Gastroesophageal sphincter (tissue), 4 donors: Measurements from ENCODE around the gene SHBG. TPM values are rescaled to one million over a fixed set of nuclear protein-coding genes. Genes with fewer than 3 reads are reported as not detected.

Experiments
- ATAC-seq: fragments of 150-250 bp; one replicate; pipeline ENCODE4 v1.9.1; 2016; ENCODE audit warnings: mild to moderate bottlenecking, moderate library complexity
- H3K27ac ChIP-seq, 4 donors: fragments of 200-600 bp; sonication (generic) in 3 of 4; 1 replicate in 3 of 4; 2 replicates in 1 of 4; pipeline ENCODE4 v1.5.1; 2016 to 2019
- H3K27me3 ChIP-seq: fragments of 200-600 bp; sonication (generic); one replicate; pipeline ENCODE4 v1.5.1; 2019
- H3K36me3 ChIP-seq, 2 donors: fragments of 200-600 bp; sonication (generic); one replicate each; pipeline ENCODE4 v1.5.1; 2019; ENCODE audit warnings: control low read depth in 1 of 2
- H3K4me1 ChIP-seq, 3 donors: fragments of 200-600 bp; sonication (generic); 1 replicate in 2 of 3; 2 replicates in 1 of 3; pipeline ENCODE4 v1.5.1; 2016 to 2019; ENCODE audit warnings: control low read depth in 2 of 3
- H3K4me3 ChIP-seq, 2 donors: fragments of 200-600 bp; sonication (generic); one replicate each; pipeline ENCODE4 v1.5.1; 2019; ENCODE audit warnings: mild to moderate bottlenecking in 1 of 2, moderate library complexity in 1 of 2
- H3K9me3 ChIP-seq, 3 donors: fragments of 200-600 bp; sonication (generic); one replicate each; pipeline ENCODE4 v1.5.1; 2017 to 2019; ENCODE audit warnings: control low read depth in 2 of 3
- CTCF ChIP-seq, 4 experiments: fragments of 200-600 bp in 2 of 4; fragments of 450-650 bp in 2 of 4; sonication (generic) in 1 of 4; IDR thresholded peaks; one replicate each; pipeline ENCODE4 v1.5.1; 2017 to 2019; ENCODE audit warnings: antibody characterized with exemption in 4 of 4, mild to moderate bottlenecking in 2 of 4, moderate library complexity in 2 of 4
- EP300 ChIP-seq: sonication (generic); formaldehyde crosslinking; IDR thresholded peaks from one replicate; pipeline ENCODE4 v1.6.1; 2017; ENCODE audit warnings: antibody characterized with exemption, mild to moderate bottlenecking
- POLR2A ChIP-seq, 2 donors: fragments of 450-650 bp; IDR thresholded peaks; one replicate each; pipeline ENCODE4 v1.6.1; 2017; ENCODE audit warnings: antibody characterized with exemption in 2 of 2, mild to moderate bottlenecking in 2 of 2, moderate library complexity in 1 of 2
- POLR2AphosphoS5 ChIP-seq: sonication (generic); formaldehyde crosslinking; IDR thresholded peaks from one replicate; pipeline ENCODE4 v1.6.1; 2017; ENCODE audit warnings: antibody characterized with exemption
- WGBS, 2 donors: methylation state at CpG; one replicate each; pipeline ENCODE4 v1.1.5; 2018; ENCODE audit warnings: low coverage in 1 of 2; 5-methylcytosine and 5-hydroxymethylcytosine counted together
- total RNA-seq, 4 donors: library from RNA; depleted of rRNA; stranded (reverse); fragments of >200 nt; gene quantifications; one replicate each; pipeline ENCODE4 v1.1.0, GENCODE V29; 2016

SHBG gene
- total RNA-seq, 4 donors from 2014 or later, result 0.40 to 3.0 TPM; not detected in 2

GRCh38 chr17:7667656-7668406, 37.9 kb downstream of the SHBG start:
- peaks cover 0 to 73% of the 10 kb centered on the region in 2 donors for H3K36me3 ChIP-seq
- H3K4me1 ChIP-seq, result no peaks in the 10 kb centered on the region
- no peaks in the 10 kb centered on the region for H3K27me3 ChIP-seq
- H3K4me3 ChIP-seq, result no peak overlapping the region
- 47 to 60% methylated on average over 1 to 3 of the region's 10 CpGs for WGBS, 2 donors
- TF ChIP-seq POLR2A (IDR thresholded peaks at IDR 0.05) (no peak), EP300 (no peak), CTCF (IDR thresholded peaks at IDR 0.05) (no peak), POLR2AphosphoS5 (no peak)
- H3K27ac ChIP-seq, result no peak overlapping the region
- ATAC-seq, result no peak
- no peaks in the 10 kb centered on the region for H3K9me3 ChIP-seq

GRCh38 chr17:7668482-7668881, 38.5 kb downstream of the SHBG start:
- no peaks in the 10 kb centered on the region for H3K27me3 ChIP-seq
- peaks cover 0 to 5% (median 0%) of the 10 kb centered on the region in 3 donors for H3K9me3 ChIP-seq
- peaks cover 2 to 80% of the 10 kb centered on the region in 2 donors for H3K36me3 ChIP-seq
- H3K4me1 ChIP-seq, result no peaks in the 10 kb centered on the region
- H3K27ac ChIP-seq, result no peak overlapping the region
- WGBS, 2 donors, result 67 to 94% methylated on average over 1 to 7 of the region's 7 CpGs
- TF ChIP-seq CTCF (IDR thresholded peaks at IDR 0.05) (no peak), EP300 (no peak), POLR2AphosphoS5 (no peak), POLR2A (IDR thresholded peaks at IDR 0.05) (no peak)
- ATAC-seq, result no peak
- no peak overlapping the region for H3K4me3 ChIP-seq

DNA sequence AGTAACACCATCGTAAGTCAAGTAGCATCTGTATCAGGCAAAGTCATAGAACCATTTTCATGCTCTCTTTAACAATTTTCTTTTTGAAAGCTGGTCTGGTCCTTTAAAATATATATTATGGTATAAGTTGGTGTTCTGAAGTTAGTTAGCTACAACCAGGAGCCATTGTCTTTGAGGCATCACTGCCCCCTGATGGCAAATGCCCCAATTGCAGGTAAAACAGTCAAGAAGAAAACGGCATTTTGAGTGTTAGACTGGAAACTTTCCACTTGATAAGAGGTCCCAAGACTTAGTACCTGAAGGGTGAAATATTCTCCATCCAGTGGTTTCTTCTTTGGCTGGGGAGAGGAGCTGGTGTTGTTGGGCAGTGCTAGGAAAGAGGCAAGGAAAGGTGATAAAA, 43.3 kb downstream of the SHBG start:
- Histone ChIP-seq H3K36me3 (peaks cover 3 to 84% of the 10 kb centered on the region in 2 donors), H3K4me1 (no peaks in the 10 kb centered on the region), H3K9me3 (peaks cover 0 to 10% (median 0%) of the 10 kb centered on the region in 3 donors), H3K4me3 (no peak overlapping the region), H3K27me3 (no peaks in the 10 kb centered on the region), H3K27ac (no peak overlapping the region)
- WGBS, 2 donors, result 86% methylated on average over 2 of the region's 2 CpGs; no CpG with 5 or more reads in 1 of the 2 donors
- no peak for ATAC-seq
- TF ChIP-seq CTCF (IDR thresholded peaks at IDR 0.05), result peak in 1 of 4 experiments; percentile 9
- TF ChIP-seq POLR2A (IDR thresholded peaks at IDR 0.05), result no peak

DNA sequence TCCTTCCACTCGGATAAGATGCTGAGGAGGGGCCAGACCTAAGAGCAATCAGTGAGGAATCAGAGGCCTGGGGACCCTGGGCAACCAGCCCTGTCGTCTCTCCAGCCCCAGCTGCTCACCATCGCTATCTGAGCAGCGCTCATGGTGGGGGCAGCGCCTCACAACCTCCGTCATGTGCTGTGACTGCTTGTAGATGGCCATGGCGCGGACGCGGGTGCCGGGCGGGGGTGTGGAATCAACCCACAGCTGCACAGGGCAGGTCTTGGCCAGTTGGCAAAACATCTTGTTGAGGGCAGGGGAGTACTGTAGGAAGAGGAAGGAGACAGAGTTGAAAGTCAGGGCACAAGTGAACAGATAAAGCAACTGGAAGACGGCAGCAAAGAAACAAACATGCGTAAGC, 45.0 kb downstream of the SHBG start:
- ATAC-seq, result no peak
- Histone ChIP-seq H3K36me3 (peaks cover 3 to 67% of the 10 kb centered on the region in 2 donors), H3K27ac (no peak overlapping the region), H3K4me1 (no peaks in the 10 kb centered on the region), H3K27me3 (no peaks in the 10 kb centered on the region), H3K9me3 (peaks cover 0 to 10% (median 0%) of the 10 kb centered on the region in 3 donors), H3K4me3 (no peak overlapping the region)
- WGBS, 2 donors, result 45 to 63% methylated on average over 2 to 4 of the region's 14 CpGs
- TF ChIP-seq CTCF (IDR thresholded peaks at IDR 0.05), result no peak
- no peak for TF ChIP-seq POLR2AphosphoS5
- TF ChIP-seq POLR2A (IDR thresholded peaks at IDR 0.05), result no peak
- no peak for TF ChIP-seq EP300

GRCh38 chr17:7676533-7676932, 46.6 kb downstream of the SHBG start:
- Histone ChIP-seq H3K27ac (no peak overlapping the region), H3K36me3 (peaks cover 3 to 51% of the 10 kb centered on the region in 2 donors), H3K4me1 (no peaks in the 10 kb centered on the region), H3K27me3 (no peaks in the 10 kb centered on the region), H3K4me3 (no peak overlapping the region), H3K9me3 (peaks cover 0 to 10% (median 0%) of the 10 kb centered on the region in 3 donors)
- ATAC-seq, result no peak
- 79 to 100% methylated on average over 3 of the region's 5 CpGs for WGBS, 2 donors
- TF ChIP-seq EP300 (no peak), POLR2A (IDR thresholded peaks at IDR 0.05) (no peak), CTCF (IDR thresholded peaks at IDR 0.05) (no peak), POLR2AphosphoS5 (no peak)
